Mucosa of descending colon (tissue), 3 donors: ENCODE data around the gene GZMM. TPM values are rescaled to one million over a fixed set of nuclear protein-coding genes. Genes with fewer than 3 reads are reported as not detected.
A peak's percentile ranks its signal among the peaks of the same experiment; 100 is the strongest.

Experiments
- ATAC-seq: fragments of 200-7000 bp; cut with Tn5 transposase; one replicate; pipeline ENCODE4 v1.9.1; 2020; ENCODE audit warnings: mild to moderate bottlenecking, moderate library complexity
- DNase-seq, 3 donors: peaks; one replicate each; pipeline ENCODE4 v3.0.0-alpha.2; 2020
- H3K36me3 ChIP-seq: fragments of 200-600 bp; one replicate; pipeline ENCODE4 v1.8.0; 2021; ENCODE audit warnings: low read depth, mild to moderate bottlenecking
- H3K4me1 ChIP-seq: fragments of 200-600 bp; one replicate; pipeline ENCODE4 v1.8.0; 2021; ENCODE audit warnings: low read depth, mild to moderate bottlenecking
- H3K4me3 ChIP-seq: fragments of 200-600 bp; one replicate; pipeline ENCODE4 v1.8.0; 2021; ENCODE audit warnings: mild to moderate bottlenecking
- H3K9me3 ChIP-seq: fragments of 200-600 bp; one replicate; pipeline ENCODE4 v1.8.0; 2021; ENCODE audit warnings: mild to moderate bottlenecking
- intact Hi-C, 2 donors: fragments of 100-400 bp; cut with DNase I in 1 of 2; cut with micrococcal nuclease in 1 of 2; formaldehyde crosslinking; loops; one replicate each; pipeline versions ENCODE4 v1.11.0 to v1.11.1; 2022; cut with DNase I, micrococcal nuclease
- total RNA-seq, 3 donors: library from RNA; stranded (reverse); fragmentation: NEBNext Ultra II Directional in 2 of 3; extraction: Animal tissue kit (Norgen Biotek cat#: 25700) in 2 of 3; gene quantifications; one replicate each; pipeline versions ENCODE4 v1.2.1 to v1.2.4, GENCODE V29; 2021 to 2023
- TF ChIP-seq, protein P1 (sequence below): fragments of 200-600 bp; IDR thresholded peaks from one replicate; pipeline ENCODE4 v1.8.0; 2022; ENCODE audit warnings: antibody characterized with exemption, mild to moderate bottlenecking
- donor health status: DM: no; HTN: no; CAD: no; lungs with moderate emphysema.
- donor health status: DM: no; HTN: no; CAD: no.
- donor health status: DM: no; HTN: yes; CAD: no.

The GZMM gene
- total RNA-seq, 3 donors from 2014 or later, result 0.76 to 1.4 (median 1.4) TPM

DNA sequence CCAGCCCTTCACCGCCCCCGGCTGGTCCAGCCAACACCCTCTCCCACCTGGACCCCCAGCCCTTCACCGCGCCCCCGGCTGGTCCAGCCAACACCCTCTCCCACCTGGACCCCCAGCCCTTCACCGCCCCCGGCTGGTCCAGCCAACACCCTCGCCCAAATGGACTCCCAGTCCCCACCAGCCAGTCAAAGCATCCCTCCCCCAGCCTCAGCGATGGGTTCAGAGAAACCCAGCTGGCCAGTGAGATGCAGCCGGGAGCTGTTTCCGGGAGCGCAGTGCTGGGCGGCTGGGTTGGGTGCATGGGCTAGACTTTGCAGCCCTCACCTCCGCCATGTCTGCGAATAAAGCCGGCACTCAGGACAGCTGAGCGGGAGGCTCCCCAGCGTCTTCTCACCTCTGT is 18.8 kb upstream of the GZMM start:
- ATAC-seq (no peak), DNase-seq (no peak)
- intact Hi-C loops, result no loop called here
- no peaks in the 10 kb centered on the region for H3K9me3 ChIP-seq
- TF ChIP-seq, protein P1, sequence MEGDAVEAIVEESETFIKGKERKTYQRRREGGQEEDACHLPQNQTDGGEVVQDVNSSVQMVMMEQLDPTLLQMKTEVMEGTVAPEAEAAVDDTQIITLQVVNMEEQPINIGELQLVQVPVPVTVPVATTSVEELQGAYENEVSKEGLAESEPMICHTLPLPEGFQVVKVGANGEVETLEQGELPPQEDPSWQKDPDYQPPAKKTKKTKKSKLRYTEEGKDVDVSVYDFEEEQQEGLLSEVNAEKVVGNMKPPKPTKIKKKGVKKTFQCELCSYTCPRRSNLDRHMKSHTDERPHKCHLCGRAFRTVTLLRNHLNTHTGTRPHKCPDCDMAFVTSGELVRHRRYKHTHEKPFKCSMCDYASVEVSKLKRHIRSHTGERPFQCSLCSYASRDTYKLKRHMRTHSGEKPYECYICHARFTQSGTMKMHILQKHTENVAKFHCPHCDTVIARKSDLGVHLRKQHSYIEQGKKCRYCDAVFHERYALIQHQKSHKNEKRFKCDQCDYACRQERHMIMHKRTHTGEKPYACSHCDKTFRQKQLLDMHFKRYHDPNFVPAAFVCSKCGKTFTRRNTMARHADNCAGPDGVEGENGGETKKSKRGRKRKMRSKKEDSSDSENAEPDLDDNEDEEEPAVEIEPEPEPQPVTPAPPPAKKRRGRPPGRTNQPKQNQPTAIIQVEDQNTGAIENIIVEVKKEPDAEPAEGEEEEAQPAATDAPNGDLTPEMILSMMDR, result no peak
- no peaks in the 10 kb centered on the region for H3K36me3 ChIP-seq
- H3K4me1 ChIP-seq, result no peaks in the 10 kb centered on the region
- H3K4me3 ChIP-seq, result no peak overlapping the region

DNA sequence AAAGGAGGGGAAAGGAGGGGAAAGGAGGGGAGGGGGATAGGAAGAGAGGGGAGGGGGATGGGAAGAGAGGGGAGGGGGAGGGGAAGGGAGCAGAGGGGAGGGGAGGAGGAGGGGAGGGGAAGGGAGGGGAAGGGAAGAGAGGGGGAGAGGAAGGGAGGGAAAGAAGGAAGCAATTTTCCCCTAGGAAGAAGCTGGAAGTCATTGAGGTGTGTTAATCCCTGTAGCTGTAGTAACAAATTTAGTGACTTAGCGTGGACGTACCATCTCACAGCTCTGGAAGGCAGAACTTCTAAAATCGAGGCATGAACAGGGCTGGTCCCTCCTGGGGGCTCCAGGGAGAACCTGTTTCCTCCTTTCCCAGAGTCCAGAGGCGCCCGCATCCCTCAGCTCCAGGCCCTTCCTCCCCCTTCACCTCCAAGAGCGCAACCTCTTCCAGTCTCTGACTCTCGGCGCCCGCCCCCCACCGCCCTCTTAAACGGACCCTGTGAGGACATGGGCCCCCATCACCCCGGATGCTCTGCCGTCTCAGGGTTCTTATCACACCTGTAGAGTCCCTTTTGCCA is 17.9 kb upstream of the GZMM start:
- Histone ChIP-seq H3K4me3 (no peak overlapping the region), H3K9me3 (no peaks in the 10 kb centered on the region), H3K4me1 (no peaks in the 10 kb centered on the region), H3K36me3 (no peaks in the 10 kb centered on the region)
- TF ChIP-seq, protein P1, result no peak
- intact Hi-C loops, result no loop called here
- ATAC-seq (no peak), DNase-seq (no peak)

DNA sequence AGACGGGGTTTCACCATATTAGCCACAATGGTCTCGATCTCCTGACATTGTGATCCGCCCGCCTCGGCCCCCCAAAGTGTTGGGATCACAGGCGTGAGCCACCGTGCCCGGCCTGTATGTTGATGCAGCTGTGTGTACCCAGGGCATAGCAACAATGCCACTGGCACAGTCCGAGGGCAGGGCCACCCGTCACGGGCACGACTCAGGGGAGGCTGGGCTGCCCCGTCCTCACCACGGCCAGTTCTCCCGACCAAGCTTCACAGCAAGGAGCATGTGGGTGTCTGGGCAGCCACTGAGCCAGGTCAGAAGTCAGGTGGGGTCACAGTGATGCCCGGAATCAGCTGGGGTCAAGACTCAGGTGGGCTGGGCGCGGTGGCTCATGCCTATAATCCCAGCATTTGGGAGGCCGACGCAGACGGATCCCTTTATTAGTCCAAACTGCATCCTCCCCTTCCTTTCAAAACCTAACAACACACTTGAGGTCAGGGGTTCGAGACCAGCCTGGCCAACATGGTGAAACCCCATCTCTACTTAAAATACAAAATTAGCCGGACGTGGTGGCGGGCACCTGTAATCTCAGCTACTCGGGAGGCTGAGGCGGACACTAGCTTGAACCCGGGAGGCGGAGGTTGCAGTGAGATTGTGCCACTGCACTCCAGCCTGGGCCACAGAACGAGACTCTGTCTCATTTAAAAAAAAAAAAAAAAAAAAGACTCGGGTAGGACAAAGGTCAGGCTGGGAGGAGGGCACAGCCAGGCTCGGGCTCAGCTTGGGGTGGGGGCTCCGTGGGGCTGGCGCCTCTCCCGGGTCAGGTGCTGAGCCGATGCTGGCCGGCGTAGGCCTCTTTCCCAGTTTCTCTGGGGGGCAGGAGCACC is 13.5 kb upstream of the GZMM start:
- peak overlapping the region; percentile 71 for H3K4me3 ChIP-seq
- intact Hi-C loops, result no loop called here
- peak; percentile 37 for ATAC-seq
- no peaks in the 10 kb centered on the region for H3K36me3 ChIP-seq
- peak in 1 of 3 donors; percentile 59 for DNase-seq
- TF ChIP-seq, protein P1, result no peak
- H3K4me1 ChIP-seq, result peaks cover 21% of the 10 kb centered on the region
- H3K9me3 ChIP-seq, result no peaks in the 10 kb centered on the region

DNA sequence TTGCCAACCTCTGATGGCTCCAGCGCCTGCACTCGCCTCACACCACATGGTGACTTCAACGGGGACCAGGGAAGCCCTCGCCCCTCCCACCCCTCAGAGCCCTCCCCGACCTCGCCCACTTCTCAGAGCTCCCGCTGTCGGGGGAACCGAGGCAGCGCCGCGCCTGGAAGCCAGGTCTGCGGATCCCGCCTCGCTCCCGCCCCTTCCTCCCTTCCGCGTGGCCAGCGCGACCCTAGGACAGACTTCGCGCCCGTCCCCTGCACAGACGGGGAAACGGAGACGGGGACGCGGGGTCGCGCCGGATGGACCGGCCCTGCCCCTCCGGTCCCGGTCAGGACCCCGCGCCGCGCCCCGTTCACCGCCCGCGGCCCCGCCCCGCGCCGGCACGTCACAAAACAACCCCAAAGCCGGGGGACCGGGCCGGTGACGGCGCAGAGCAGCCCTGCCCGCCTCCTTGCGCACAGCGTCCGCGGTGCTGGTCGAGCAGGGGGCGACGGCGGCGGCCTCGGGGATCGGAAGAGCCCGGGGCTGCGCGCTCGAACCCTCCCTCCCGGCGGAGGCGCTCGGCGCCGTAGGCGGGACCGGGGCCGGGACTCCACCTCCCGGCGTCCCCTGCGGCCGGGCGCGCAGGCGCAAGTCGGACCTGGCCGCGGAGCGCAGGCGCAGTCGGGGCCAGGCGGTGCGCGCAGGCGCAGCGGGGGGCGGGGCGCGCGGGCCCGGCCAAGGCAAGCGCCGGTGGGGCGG is 12.7 kb upstream of the GZMM start:
- DNase-seq, result peak; percentile 82 to 94 (median 89)
- TF ChIP-seq, protein P1, result no peak
- ATAC-seq, result peak; percentile 88
- Histone ChIP-seq H3K4me3 (peak overlapping the region; percentile 71), H3K9me3 (no peaks in the 10 kb centered on the region), H3K36me3 (no peaks in the 10 kb centered on the region), H3K4me1 (peaks cover 21% of the 10 kb centered on the region)
- intact Hi-C loops, result no loop called here

DNA sequence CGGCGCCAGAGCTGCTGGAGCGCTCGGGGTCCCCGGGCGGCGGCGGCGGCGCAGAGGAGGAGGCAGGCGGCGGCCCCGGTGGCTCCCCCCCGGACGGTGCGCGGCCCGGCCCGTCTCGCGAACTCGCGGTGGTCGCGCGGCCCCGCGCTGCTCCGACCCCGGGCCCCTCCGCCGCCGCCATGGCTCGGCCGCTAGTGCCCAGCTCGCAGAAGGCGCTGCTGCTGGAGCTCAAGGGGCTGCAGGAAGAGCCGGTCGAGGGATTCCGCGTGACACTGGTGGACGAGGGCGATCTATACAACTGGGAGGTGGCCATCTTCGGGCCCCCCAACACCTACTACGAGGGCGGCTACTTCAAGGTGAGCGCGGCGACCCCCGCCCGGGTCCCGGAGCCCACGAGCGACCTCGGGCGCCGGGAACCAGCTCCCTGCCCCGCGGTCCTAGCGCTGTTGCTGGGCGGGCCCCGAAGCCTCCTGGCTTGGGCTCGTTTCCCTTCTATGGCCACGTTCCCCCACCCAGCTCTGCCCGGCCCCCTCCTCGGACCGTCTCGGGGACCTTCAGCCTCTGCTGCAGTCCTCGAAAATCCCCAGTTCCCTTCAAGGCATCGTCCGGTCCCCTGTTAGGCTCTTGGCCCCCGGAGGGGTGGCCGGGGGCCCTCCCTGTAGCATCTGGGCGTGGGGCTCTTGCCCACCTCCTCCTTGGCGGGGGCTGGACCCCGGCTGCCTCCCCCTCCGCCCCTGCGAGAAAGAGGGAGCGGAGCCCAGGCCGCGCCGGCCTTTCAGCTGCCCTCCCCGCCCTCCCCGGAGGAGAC is 11.9 kb upstream of the GZMM start, which contains the start of gene CDC34:
Gene CDC34, plus strand, starts transcription at position 8 of the 808 bp plus-strand sequence. Its CDS starts 172 bp downstream, at position 180.
- Histone ChIP-seq H3K4me3 (peak within 1 kb of the TSS; percentile 71), H3K4me1 (peaks cover 21% of the 10 kb centered on the region), H3K9me3 (no peaks in the 10 kb centered on the region), H3K36me3 (peaks cover 7% of the 10 kb centered on the region)
- peak in 1 of 3 donors; percentile 61 for DNase-seq
- ATAC-seq, result peak; percentile 3
- TF ChIP-seq, protein P1, result no peak
- intact Hi-C loops, result no loop called here
